Prostate gland (tissue), 2 donors: ENCODE results near the gene CYP46A1.

Source experiments
- CTCF ChIP-seq, 4 experiments: fragments of 200-600 bp in 2 of 4; fragments of 450-650 bp in 2 of 4; sonication (generic) in 2 of 4; IDR thresholded peaks; 1 replicate in 3 of 4; 2 replicates in 1 of 4; pipeline ENCODE4 v1.5.1; 2016 to 2019; ENCODE audit warnings: antibody characterized with exemption in 4 of 4, mild to moderate bottlenecking in 2 of 4, moderate library complexity in 2 of 4
- POLR2A ChIP-seq: fragments of 450-650 bp; IDR thresholded peaks from one replicate; pipeline ENCODE4 v1.6.1; 2016; ENCODE audit warnings: antibody characterized with exemption, mild to moderate bottlenecking
- POLR2AphosphoS5 ChIP-seq: sonication (generic); formaldehyde crosslinking; IDR thresholded peaks from one replicate; pipeline ENCODE4 v1.6.1; 2017; ENCODE audit warnings: antibody characterized with exemption

GRCh38 chr14:99725774-99726537 lies 41.9 kb downstream of the CYP46A1 start:
- TF ChIP-seq POLR2AphosphoS5 = no peak
- TF ChIP-seq CTCF (IDR thresholded peaks at IDR 0.05) = no peak
- no peak for TF ChIP-seq POLR2A
